ENCODE data around the gene KLHL33.

KLHL33 gene

GRCh38 chr14:20428010-20428365, 8.0 kb downstream of the KLHL33 start:
- H3K27ac Mint-ChIP-seq = peak overlapping the region; percentile 57 to 77 (median 66)
- H3K4me3 Mint-ChIP-seq = no peak overlapping the region
- H3K9me3 Mint-ChIP-seq = no peaks in the 10 kb centered on the region
- H3K36me3 Mint-ChIP-seq (ENCODE audit: low read depth) = no peaks in the 10 kb centered on the region
- no peaks in the 10 kb centered on the region for H3K27me3 Mint-ChIP-seq (ENCODE audit: low read depth)
- peaks cover 17% of the 10 kb centered on the region for H3K4me1 Mint-ChIP-seq
- no peak for TF ChIP-seq CTCF (IDR thresholded peaks at IDR 0.05; ENCODE audit: unreplicated experiment in 3 of 3)

GRCh38 chr14:20427231-20428009, 8.5 kb downstream of the KLHL33 start:
- H3K9me3 Mint-ChIP-seq = no peaks in the 10 kb centered on the region
- H3K4me1 Mint-ChIP-seq = peaks cover 17% of the 10 kb centered on the region
- TF ChIP-seq CTCF (IDR thresholded peaks at IDR 0.05; ENCODE audit: unreplicated experiment in 3 of 3) = no peak
- peak overlapping the region; percentile 57 to 77 (median 66) for H3K27ac Mint-ChIP-seq
- no peak overlapping the region for H3K4me3 Mint-ChIP-seq
- no peaks in the 10 kb centered on the region for H3K36me3 Mint-ChIP-seq (ENCODE audit: low read depth)
- no peaks in the 10 kb centered on the region for H3K27me3 Mint-ChIP-seq (ENCODE audit: low read depth)

GRCh38 chr14:20424851-20425250, 11.1 kb downstream of the KLHL33 start:
- no peaks in the 10 kb centered on the region for H3K36me3 Mint-ChIP-seq (ENCODE audit: low read depth)
- no peaks in the 10 kb centered on the region for H3K27me3 Mint-ChIP-seq (ENCODE audit: low read depth)
- no peak overlapping the region for H3K27ac Mint-ChIP-seq
- peaks cover 17% of the 10 kb centered on the region for H3K4me1 Mint-ChIP-seq
- no peaks in the 10 kb centered on the region for H3K9me3 Mint-ChIP-seq
- no peak overlapping the region for H3K4me3 Mint-ChIP-seq
- TF ChIP-seq CTCF (IDR thresholded peaks at IDR 0.05; ENCODE audit: unreplicated experiment in 3 of 3) = no peak

- H3K27me3 Mint-ChIP-seq (ENCODE audit: low read depth) = peaks cover 6% of the 10 kb centered on the region
- peaks cover 8% of the 10 kb centered on the region for H3K4me1 Mint-ChIP-seq
- no peak overlapping the region for H3K4me3 Mint-ChIP-seq
- H3K27ac Mint-ChIP-seq = no peak overlapping the region
- H3K9me3 Mint-ChIP-seq = no peaks in the 10 kb centered on the region
- TF ChIP-seq CTCF (IDR thresholded peaks at IDR 0.05; ENCODE audit: unreplicated experiment in 3 of 3) = no peak
- no peaks in the 10 kb centered on the region for H3K36me3 Mint-ChIP-seq (ENCODE audit: low read depth)
Observed at GRCh38 chr14:20422886-20423285, 13.1 kb downstream of the KLHL33 start.

GRCh38 chr14:20421267-20421666, 14.7 kb downstream of the KLHL33 start:
- no peaks in the 10 kb centered on the region for H3K36me3 Mint-ChIP-seq (ENCODE audit: low read depth)
- no peak overlapping the region for H3K27ac Mint-ChIP-seq
- no peaks in the 10 kb centered on the region for H3K9me3 Mint-ChIP-seq
- H3K27me3 Mint-ChIP-seq (ENCODE audit: low read depth) = peaks cover 6% of the 10 kb centered on the region
- no peak for TF ChIP-seq CTCF (IDR thresholded peaks at IDR 0.05; ENCODE audit: unreplicated experiment in 3 of 3)
- no peak overlapping the region for H3K4me3 Mint-ChIP-seq
- H3K4me1 Mint-ChIP-seq = no peaks in the 10 kb centered on the region

- H3K27ac Mint-ChIP-seq = no peak overlapping the region
- no peak for TF ChIP-seq CTCF (IDR thresholded peaks at IDR 0.05; ENCODE audit: unreplicated experiment in 3 of 3)
- no peaks in the 10 kb centered on the region for H3K36me3 Mint-ChIP-seq (ENCODE audit: low read depth)
- H3K4me1 Mint-ChIP-seq = no peaks in the 10 kb centered on the region
- no peaks in the 10 kb centered on the region for H3K9me3 Mint-ChIP-seq
- no peak overlapping the region for H3K4me3 Mint-ChIP-seq
- peaks cover 6% of the 10 kb centered on the region for H3K27me3 Mint-ChIP-seq (ENCODE audit: low read depth)
Observed at GRCh38 chr14:20419419-20419818, 16.5 kb downstream of the KLHL33 start.

Data from nephron (organoid).